ENCODE results near the gene FBXW5. TPM values are rescaled to one million over a fixed set of nuclear protein-coding genes. Genes with fewer than 3 reads are reported as not detected.

The FBXW5 gene
- total RNA-seq, 1 donor: 104 TPM

DNA sequence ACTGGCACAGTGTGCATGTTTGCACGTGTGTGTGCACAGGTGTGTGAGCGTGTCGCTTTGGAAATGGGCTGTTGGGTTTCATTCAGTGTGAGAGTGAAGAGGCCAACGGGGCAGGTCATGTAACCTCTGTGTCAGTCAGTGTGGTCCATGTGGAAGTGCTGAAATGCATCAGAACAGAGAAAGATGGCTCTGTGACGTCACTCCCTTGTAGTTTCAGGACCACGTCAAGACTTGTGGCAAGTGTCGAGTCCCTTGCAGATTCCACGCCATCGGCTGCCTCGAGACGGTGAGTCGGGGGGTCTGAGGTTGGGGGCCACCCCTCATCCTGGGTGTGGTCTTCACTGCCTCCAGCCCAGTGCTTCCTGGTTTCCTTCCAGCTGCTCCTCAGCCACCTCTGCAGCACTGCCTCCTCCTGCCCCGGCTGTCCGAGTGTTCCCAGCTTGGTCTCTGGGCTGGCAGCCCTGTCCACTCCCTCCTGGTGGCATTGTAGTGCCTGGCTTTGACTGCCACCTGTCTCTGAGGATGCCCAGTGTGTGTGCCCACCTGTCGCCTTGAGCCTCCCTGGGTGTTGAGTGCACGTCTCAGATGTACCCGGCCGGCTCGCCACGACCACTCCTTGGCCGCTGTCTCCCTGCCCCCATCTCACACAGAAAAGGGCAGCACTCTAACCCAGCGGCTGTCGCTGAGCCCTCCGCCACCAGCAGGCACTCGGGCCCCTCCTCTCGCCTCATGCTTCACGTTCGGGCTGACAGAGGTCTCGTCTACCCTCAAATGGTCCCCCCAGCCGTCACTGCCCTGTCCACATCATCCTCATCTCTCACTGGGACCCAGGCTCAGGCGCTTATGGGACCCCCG is 28.0 kb downstream of the FBXW5 start:
- TF ChIP-seq, protein P1, sequence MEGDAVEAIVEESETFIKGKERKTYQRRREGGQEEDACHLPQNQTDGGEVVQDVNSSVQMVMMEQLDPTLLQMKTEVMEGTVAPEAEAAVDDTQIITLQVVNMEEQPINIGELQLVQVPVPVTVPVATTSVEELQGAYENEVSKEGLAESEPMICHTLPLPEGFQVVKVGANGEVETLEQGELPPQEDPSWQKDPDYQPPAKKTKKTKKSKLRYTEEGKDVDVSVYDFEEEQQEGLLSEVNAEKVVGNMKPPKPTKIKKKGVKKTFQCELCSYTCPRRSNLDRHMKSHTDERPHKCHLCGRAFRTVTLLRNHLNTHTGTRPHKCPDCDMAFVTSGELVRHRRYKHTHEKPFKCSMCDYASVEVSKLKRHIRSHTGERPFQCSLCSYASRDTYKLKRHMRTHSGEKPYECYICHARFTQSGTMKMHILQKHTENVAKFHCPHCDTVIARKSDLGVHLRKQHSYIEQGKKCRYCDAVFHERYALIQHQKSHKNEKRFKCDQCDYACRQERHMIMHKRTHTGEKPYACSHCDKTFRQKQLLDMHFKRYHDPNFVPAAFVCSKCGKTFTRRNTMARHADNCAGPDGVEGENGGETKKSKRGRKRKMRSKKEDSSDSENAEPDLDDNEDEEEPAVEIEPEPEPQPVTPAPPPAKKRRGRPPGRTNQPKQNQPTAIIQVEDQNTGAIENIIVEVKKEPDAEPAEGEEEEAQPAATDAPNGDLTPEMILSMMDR (IDR thresholded peaks at IDR 0.05; ENCODE audit: insufficient read depth, low read depth, low read length): no peak
- no peak for DNase-seq (ENCODE audit: low read depth)
- no peak overlapping the region for H3K4me3 ChIP-seq (ENCODE audit: low read depth, low read length)

DNA sequence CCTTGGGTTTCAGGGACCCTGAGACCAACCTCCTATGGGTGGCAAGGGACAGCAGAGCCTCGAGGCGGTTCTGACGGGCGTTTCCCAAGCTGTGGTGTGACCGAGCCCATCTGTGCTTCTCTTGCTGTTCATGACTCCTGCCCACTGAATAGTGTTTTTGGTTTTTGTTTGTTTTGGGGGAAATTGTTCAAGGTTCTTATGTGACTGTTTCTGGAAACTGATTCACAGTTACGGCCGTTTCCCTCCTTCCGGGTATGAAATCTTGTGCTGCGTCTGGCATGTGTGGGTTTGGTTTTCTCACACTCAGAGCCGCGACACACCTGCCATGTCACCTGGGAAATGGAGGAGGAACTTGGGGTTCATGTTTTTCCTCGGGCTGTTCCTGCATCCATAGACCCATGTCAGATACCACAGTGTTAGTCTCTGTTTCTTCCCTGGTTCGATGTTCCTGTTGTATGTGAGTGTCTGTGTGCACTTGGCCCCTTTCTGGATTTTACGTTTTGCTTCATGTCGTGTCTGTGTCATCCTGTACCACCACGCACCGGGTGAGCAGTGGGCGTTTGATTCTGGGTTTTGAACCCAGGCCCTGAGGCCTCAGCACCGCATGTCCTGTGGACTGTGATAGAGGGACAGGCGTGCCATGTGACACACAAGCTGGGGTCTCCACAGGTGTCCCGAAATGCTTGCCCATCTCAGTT is 28.8 kb downstream of the FBXW5 start:
- DNase-seq (ENCODE audit: low read depth): no peak
- no peak overlapping the region for H3K4me3 ChIP-seq (ENCODE audit: low read depth, low read length)
- TF ChIP-seq, protein P1 (IDR thresholded peaks at IDR 0.05; ENCODE audit: insufficient read depth, low read depth, low read length): no peak

DNA sequence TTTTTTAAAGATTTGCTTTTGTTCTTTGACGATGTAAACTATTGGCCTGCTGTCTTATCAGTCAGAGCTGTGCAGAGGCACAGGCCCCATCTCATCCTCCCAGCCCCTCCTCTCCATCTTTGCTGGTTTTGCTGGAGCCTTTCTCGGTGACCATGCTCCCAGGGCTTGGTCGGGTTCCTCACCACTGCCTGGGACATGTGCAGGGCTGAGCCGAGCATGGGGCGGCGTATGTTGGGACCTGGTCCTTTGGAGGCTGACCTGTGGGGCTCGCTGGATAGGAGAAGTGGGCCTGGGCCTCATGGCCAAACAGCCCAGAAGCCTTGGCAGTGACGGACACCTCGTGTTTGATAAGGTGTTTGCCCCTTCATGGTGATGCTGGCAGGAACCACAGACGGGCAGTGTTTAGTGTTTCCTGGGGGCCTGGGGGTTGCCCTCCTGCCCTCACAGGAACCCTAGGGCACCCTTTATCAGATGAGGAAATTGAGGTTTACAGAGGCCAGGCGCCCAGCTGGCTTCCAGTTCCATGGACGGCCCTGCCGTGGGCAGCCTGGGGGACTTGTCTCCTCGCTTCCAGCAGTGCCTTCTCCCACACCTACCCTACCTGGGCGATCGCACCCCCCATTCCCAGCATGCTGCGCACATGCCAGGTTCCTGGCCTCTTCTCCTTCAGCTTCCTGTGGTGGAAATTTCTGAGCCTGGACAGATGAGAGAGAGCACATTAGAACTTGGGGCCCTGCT is 30.7 kb downstream of the FBXW5 start:
- DNase-seq (ENCODE audit: low read depth): no peak
- TF ChIP-seq, protein P1 (IDR thresholded peaks at IDR 0.05; ENCODE audit: insufficient read depth, low read depth, low read length): no peak
- H3K4me3 ChIP-seq (ENCODE audit: low read depth, low read length): no peak overlapping the region

DNA sequence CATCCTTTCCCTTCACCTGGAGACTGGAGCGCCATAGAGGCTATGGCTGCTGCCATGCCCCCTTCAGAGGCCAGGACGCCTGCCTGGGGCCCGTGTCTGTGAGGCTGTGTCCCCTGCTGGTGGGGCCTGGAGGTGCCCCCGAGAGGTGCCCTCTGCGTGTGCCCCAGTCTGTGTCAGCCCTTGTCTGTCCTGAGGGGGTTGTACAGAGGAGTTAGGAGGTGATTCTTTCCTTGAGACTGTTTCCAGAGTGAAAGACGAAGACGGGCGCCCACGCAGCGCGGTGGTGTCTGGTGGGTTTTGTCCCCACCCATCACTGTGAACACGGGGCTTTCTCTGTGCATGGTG is 33.7 kb downstream of the FBXW5 start:
- H3K4me3 ChIP-seq (ENCODE audit: low read depth, low read length): no peak overlapping the region
- TF ChIP-seq, protein P1 (IDR thresholded peaks at IDR 0.05; ENCODE audit: insufficient read depth, low read depth, low read length): no peak
- DNase-seq (ENCODE audit: low read depth): no peak

DNA sequence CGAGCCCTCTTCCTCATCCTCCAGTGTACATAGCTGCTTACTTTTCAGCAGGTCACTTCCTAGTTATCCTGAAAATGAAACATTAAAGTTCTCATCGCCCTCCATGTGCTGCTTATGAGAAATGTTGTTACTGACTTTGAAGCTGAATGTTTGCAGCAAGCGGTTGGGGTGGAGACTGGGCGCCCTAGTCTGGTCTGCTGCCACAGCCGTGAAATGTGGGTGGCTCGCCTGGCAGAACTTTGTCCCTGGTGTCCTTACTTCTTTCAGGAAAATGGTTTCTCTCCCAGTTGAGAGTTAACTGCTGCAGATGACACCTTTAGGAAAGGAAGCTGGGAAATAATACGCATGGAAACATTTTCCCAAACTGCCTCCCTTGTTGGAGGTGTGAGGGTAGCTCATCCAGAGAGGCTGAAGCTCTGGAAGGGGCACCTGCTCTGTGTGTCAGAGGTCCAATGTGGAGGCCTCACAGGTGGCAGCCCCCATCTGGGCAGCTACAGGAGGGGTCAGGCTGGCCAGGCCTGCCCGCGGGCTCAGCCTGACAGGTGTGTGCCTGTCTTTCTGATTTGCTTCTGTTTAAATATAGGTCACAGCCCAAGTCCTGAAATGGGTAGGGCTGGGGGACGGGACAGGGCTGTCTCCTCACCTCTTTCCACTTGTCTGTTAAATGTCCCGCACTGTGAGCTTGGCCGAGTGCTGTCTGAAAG is 34.2 kb downstream of the FBXW5 start:
- TF ChIP-seq, protein P1 (IDR thresholded peaks at IDR 0.05; ENCODE audit: insufficient read depth, low read depth, low read length): no peak
- no peak overlapping the region for H3K4me3 ChIP-seq (ENCODE audit: low read depth, low read length)
- DNase-seq (ENCODE audit: low read depth): no peak
